Type B pancreatic cell (in vitro differentiated cells): ENCODE measurements around the gene NUDT14. TPM values are rescaled to one million over a fixed set of nuclear protein-coding genes. Genes with fewer than 3 reads are reported as not detected.

Experiments
- DNase-seq: peaks from one replicate; pipeline ENCODE4 v3.0.0; 2021; ENCODE audit warnings: mixed read lengths; ENCODE audit not compliant: unreplicated experiment; ENCODE audit errors: extremely low spot score
- H3K27ac Mint-ChIP-seq: 2 replicates; pipeline ENCODE4 v1.8.0; 2021; ENCODE audit warnings: mild to moderate bottlenecking, mixed read lengths
- H3K27me3 Mint-ChIP-seq: 2 replicates; pipeline ENCODE4 v1.8.0; 2021; ENCODE audit warnings: mixed read lengths
- H3K36me3 Mint-ChIP-seq: 2 replicates; pipeline ENCODE4 v1.8.0; 2021; ENCODE audit warnings: mixed read lengths
- H3K4me1 Mint-ChIP-seq: one replicate; pipeline ENCODE4 v1.8.0; 2021; ENCODE audit warnings: mixed read lengths; ENCODE audit not compliant: unreplicated experiment
- H3K4me3 Mint-ChIP-seq: 2 replicates; pipeline ENCODE4 v1.8.0; 2021; ENCODE audit warnings: mild to moderate bottlenecking, mixed read lengths
- H3K9me3 Mint-ChIP-seq: 2 replicates; pipeline ENCODE4 v1.8.0; 2021; ENCODE audit warnings: mixed read lengths
- CTCF ChIP-seq: fragments of 200-600 bp; sonication (generic); conservative IDR thresholded peaks from 2 replicates; pipeline ENCODE4 v1.5.0; 2021; ENCODE audit warnings: antibody characterized with exemption, mild to moderate bottlenecking
- total RNA-seq: library from RNA; stranded (reverse); gene quantifications from 2 replicates; pipeline ENCODE4 v1.2.1, GENCODE V29; 2021; ENCODE audit warnings: low replicate concordance

The NUDT14 gene
- total RNA-seq, 1 donor from 2014 or later: 33.3 TPM

GRCh38 chr14:105182296-105183020 is 1.3 kb upstream of the NUDT14 start:
- no peak for DNase-seq
- no peaks in the 10 kb centered on the region for H3K4me1 Mint-ChIP-seq
- no peak for TF ChIP-seq CTCF
- no peaks in the 10 kb centered on the region for H3K9me3 Mint-ChIP-seq
- H3K36me3 Mint-ChIP-seq: no peaks in the 10 kb centered on the region
- peaks cover 5% of the 10 kb centered on the region for H3K27me3 Mint-ChIP-seq
- H3K27ac Mint-ChIP-seq: peak overlapping the region; percentile 77
- peak overlapping the region; percentile 76 for H3K4me3 Mint-ChIP-seq

- no peaks in the 10 kb centered on the region for H3K9me3 Mint-ChIP-seq
- H3K4me1 Mint-ChIP-seq: no peaks in the 10 kb centered on the region
- no peak for DNase-seq
- peaks cover 5% of the 10 kb centered on the region for H3K27me3 Mint-ChIP-seq
- H3K27ac Mint-ChIP-seq: peak overlapping the region; percentile 77
- no peak for TF ChIP-seq CTCF
- H3K4me3 Mint-ChIP-seq: peak overlapping the region; percentile 76
- H3K36me3 Mint-ChIP-seq: no peaks in the 10 kb centered on the region
These were observed 610 bp upstream of the NUDT14 start for GRCh38 chr14:105181549-105182295.

GRCh38 chr14:105179191-105179590 is 1.9 kb downstream of the NUDT14 start:
- no peaks in the 10 kb centered on the region for H3K36me3 Mint-ChIP-seq
- DNase-seq: no peak
- no peaks in the 10 kb centered on the region for H3K4me1 Mint-ChIP-seq
- no peak for TF ChIP-seq CTCF
- H3K27ac Mint-ChIP-seq: no peak overlapping the region
- H3K9me3 Mint-ChIP-seq: no peaks in the 10 kb centered on the region
- peaks cover 5% of the 10 kb centered on the region for H3K27me3 Mint-ChIP-seq
- H3K4me3 Mint-ChIP-seq: no peak overlapping the region

- Mint-ChIP-seq H3K4me1 (no peaks in the 10 kb centered on the region), H3K36me3 (no peaks in the 10 kb centered on the region), H3K4me3 (peak overlapping the region; percentile 67), H3K27ac (no peak overlapping the region), H3K27me3 (peaks cover 5% of the 10 kb centered on the region), H3K9me3 (no peaks in the 10 kb centered on the region)
- DNase-seq: no peak
- TF ChIP-seq CTCF: no peak
These were observed 2.3 kb downstream of the NUDT14 start for GRCh38 chr14:105178868-105179140.

GRCh38 chr14:105178069-105178867 is 2.8 kb downstream of the NUDT14 start:
- Mint-ChIP-seq H3K4me1 (no peaks in the 10 kb centered on the region), H3K9me3 (no peaks in the 10 kb centered on the region), H3K4me3 (peak overlapping the region; percentile 67), H3K27ac (no peak overlapping the region), H3K27me3 (no peaks in the 10 kb centered on the region), H3K36me3 (no peaks in the 10 kb centered on the region)
- TF ChIP-seq CTCF: no peak
- no peak for DNase-seq
